GM12878 (cell line): ENCODE results near the gene VPS16. TPM values are rescaled to one million over a fixed set of nuclear protein-coding genes. Genes with fewer than 3 reads are reported as not detected.

Experiments
- ATAC-seq: fragments of 200-7000 bp; cut with Tn5 transposase; 3 replicates; pipeline ENCODE4 v1.9.1; 2020; ENCODE audit warnings: mild to moderate bottlenecking, moderate library complexity
- BruUV-seq: library from RNA; stranded (reverse); fragments of 400-500 nt; replicated peaks from 2 replicates; lab custom pipeline; 2021; lab: Mats Ljungman, UMichigan
- CTCF ChIA-PET: fragments of 300-600 bp; sonication (Branson Sonifier 250); formaldehyde crosslinking; extraction: SDS; loops from one replicate; lab custom pipeline; 2021; ENCODE audit warnings: inconsistent platforms; lab: Yijun Ruan, JAX
- POLR2A ChIA-PET: fragments of 350-600 bp; formaldehyde crosslinking; extraction: SDS; loops from one replicate; lab custom pipeline; 2021; ENCODE audit warnings: inconsistent platforms; lab: Charles Lee
- RAD21 ChIA-PET: fragments of 300-600 bp; sonication (Branson Sonifier 250); formaldehyde crosslinking; loops from one replicate; lab custom pipeline; 2023; ENCODE audit warnings: antibody characterized with exemption; ENCODE audit not compliant: unreplicated experiment; lab: Charles Lee
- SMC1A ChIA-PET: fragments of 300-600 bp; sonication (Branson Sonifier 250); formaldehyde crosslinking; loops from one replicate; lab custom pipeline; 2023; ENCODE audit not compliant: unreplicated experiment, uncharacterized antibody; lab: Charles Lee
- DNase-seq: peaks from one replicate; pipeline ENCODE4 v3.0.0-alpha.2; 2011; ENCODE audit warnings: low read depth, low spot score
- FAIRE-seq: peaks from 3 replicates; lab custom pipeline; 2011; peaks lifted over from hg19 to GRCh38; lab: Jason Lieb, UNC
- H2AFZ ChIP-seq: 2 replicates; pipeline ENCODE4 v1.6.0; 2011; ENCODE audit warnings: low read depth, low read length, control low read depth; ENCODE audit not compliant: control insufficient read depth
- H3K27ac ChIP-seq: 2 replicates; pipeline ENCODE4 v1.5.1; 2011; ENCODE audit warnings: control low read depth; ENCODE audit not compliant: control insufficient read depth, insufficient read depth
- H3K27me3 ChIP-seq, 2 experiments: replicated peaks in 1 of 2; 2 replicates each; pipeline versions ENCODE4 v1.6.0 to v1.6.1; 2011; ENCODE audit warnings: low read length in 1 of 2; ENCODE audit not compliant: control insufficient read depth in 2 of 2, insufficient read depth in 2 of 2
- H3K36me3 ChIP-seq, 2 experiments: 2 replicates each; pipeline ENCODE4 v1.5.1; 2011; ENCODE audit warnings: low read length in 1 of 2; ENCODE audit not compliant: control insufficient read depth in 2 of 2, insufficient read depth in 2 of 2
- H3K4me1 ChIP-seq: 2 replicates; pipeline ENCODE4 v1.6.1; 2011; ENCODE audit warnings: mild to moderate bottlenecking, low read length, moderate library complexity, mixed read lengths; ENCODE audit not compliant: control insufficient read depth, insufficient read depth
- H3K4me2 ChIP-seq: 2 replicates; pipeline ENCODE4 v1.6.0; 2011; ENCODE audit warnings: control low read depth; ENCODE audit not compliant: control insufficient read depth, insufficient read depth
- H3K4me3 ChIP-seq: fragments of 200-600 bp; sonication (generic); 2 replicates; pipeline ENCODE4 v1.5.1; 2016
- H3K79me2 ChIP-seq: 2 replicates; pipeline ENCODE4 v1.6.0; 2011; ENCODE audit warnings: low read length; ENCODE audit not compliant: control insufficient read depth, insufficient read depth
- H3K9ac ChIP-seq: 2 replicates; pipeline ENCODE4 v1.8.0; 2011; ENCODE audit warnings: low read length, control low read depth, mixed read lengths; ENCODE audit not compliant: control insufficient read depth, insufficient read depth
- H3K9me3 ChIP-seq: replicated peaks from 3 replicates; pipeline ENCODE4 v1.5.1; 2011; ENCODE audit warnings: mild to moderate bottlenecking, low read length; ENCODE audit not compliant: control insufficient read depth, insufficient read depth
- H4K20me1 ChIP-seq: 2 replicates; pipeline ENCODE4 v1.6.0; 2011; ENCODE audit not compliant: control insufficient read depth, insufficient read depth
- MEF2A ChIP-seq: IDR thresholded peaks from 2 replicates; pipeline ENCODE4 v1.6.1; 2011; ENCODE audit warnings: low read depth, mild to moderate bottlenecking, low read length, moderate library complexity; ENCODE audit not compliant: insufficient read depth
- ZNF592 ChIP-seq: fragments of 450-650 bp; IDR thresholded peaks from 2 replicates; pipeline ENCODE4 v1.6.1; 2017; ENCODE audit warnings: mild to moderate bottlenecking, moderate library complexity
- WGBS: methylation state at CpG from one replicate; pipeline ENCODE4 v1.1.6; 2016; ENCODE audit warnings: low lambda C conversion rate; ENCODE audit not compliant: insufficient replicate concordance, insufficient coverage; ENCODE audit errors: missing lambda C conversion rate; 5-methylcytosine and 5-hydroxymethylcytosine counted together
- in situ Hi-C: fragments of 300-500 bp; cut with MboI; formaldehyde crosslinking; loops from 9 replicates; pipeline ENCODE4 v1.14.3; 2018; ENCODE audit warnings: mixed read lengths
- intact Hi-C: fragments of 100-400 bp; cut with micrococcal nuclease; formaldehyde crosslinking; loops from one replicate; pipeline ENCODE4 v1.14.2; 2022; ENCODE audit not compliant: unreplicated experiment
- polyA plus RNA-seq, 11 experiments: library from polyadenylated mRNA; depleted of rRNA in 4 of 11; unstranded in 6 of 11; stranded (reverse) in 5 of 11; fragments of >200 nt; fragmentation: Nextera tagmentation in 4 of 11; fragmentation: Illumina TruSeq in 1 of 11; extraction: Ambion mirVana in 4 of 11; extraction: Trizol in 1 of 11; gene quantifications; 1 replicate in 1 of 11; 2 replicates in 10 of 11; pipeline versions ENCODE4 v1.2.1 to v1.2.3, GENCODE V29; 2011 to 2016; ENCODE audit warnings: inconsistent platforms in 2 of 11, missing spikeins in 2 of 11, low read depth in 1 of 11
- total RNA-seq, 4 experiments: library from RNA; depleted of rRNA in 3 of 4; stranded (reverse); fragments of >200 nt in 3 of 4; fragmentation: Illumina TruSeq in 1 of 4; extraction: Trizol in 1 of 4; gene quantifications; 2 replicates each; pipeline versions ENCODE4 v1.2.1 to v1.2.3, GENCODE V29; 2013 to 2021

VPS16 gene
- total and polyA plus RNA-seq, 10 of the 15 experiments (the other 5 are each of a cell fraction or from before 2014, with no cell fraction given): 8.4 to 37.5 (median 26.4) TPM

GRCh38 chr20:2888224-2888955 lies 47.8 kb downstream of the VPS16 start:
- POLR2A ChIA-PET: no interaction called here
- SMC1A ChIA-PET: interaction anchor here (0.6 to 3.4 kb wide), 4 partner anchors 10 to 82 kb away, joined by 3 to 15 read pairs (median 6); no protein-coding TSS in a partner anchor
- Histone ChIP-seq H2AFZ (no peak overlapping the region), H3K79me2 (peaks cover 61% of the 10 kb centered on the region), H4K20me1 (no peaks in the 10 kb centered on the region), H3K27me3 (no peaks in the 10 kb centered on the region), H3K4me1 (peaks cover 11% of the 10 kb centered on the region), H3K9me3 (no peaks in the 10 kb centered on the region; the same call in 2 of the 3 replicates), H3K36me3 (no peaks in the 10 kb centered on the region), H3K4me3 (no peak overlapping the region), H3K4me2 (no peak overlapping the region), H3K27ac (no peak overlapping the region), H3K9ac (no peak overlapping the region)
- FAIRE-seq (no peak), ATAC-seq (no peak), DNase-seq (no peak)
- BruUV-seq: no TSS peak
- 75% methylated on average over 4 of the region's 4 CpGs for WGBS
- intact Hi-C loops (no loop called here), in situ Hi-C loops (no loop called here)
- TF ChIP-seq ZNF592 (no peak), MEF2A (no peak)
- RAD21 ChIA-PET: interaction anchor here (1.4 kb wide), 1 partner anchor 44 kb away, joined by 3 read pairs; no protein-coding TSS in a partner anchor
- CTCF ChIA-PET: interaction anchor here (1.0 to 2.3 kb wide), 4 partner anchors 12 to 112 kb away, joined by 3 to 7 read pairs (median 4); no protein-coding TSS in a partner anchor
